Effector memory CD8-positive, alpha-beta T cell (primary cell): ENCODE results near the gene PMEL.

Experiments
- ATAC-seq: fragments of 150-1000 bp; cut with Tn5 transposase; replicated peaks from 2 replicates; pipeline ENCODE4 v1.10.0; 2021; ENCODE audit warnings: mild to moderate bottlenecking, moderate library complexity
- DNase-seq, 3 experiments: peaks; one replicate each; pipeline ENCODE4 v3.0.0; 2021
- H3K27ac Mint-ChIP-seq, 2 donors: one replicate each; pipeline ENCODE4 v1.8.0; 2022; ENCODE audit warnings: mild to moderate bottlenecking in 2 of 2, mixed read lengths in 2 of 2, moderate library complexity in 2 of 2
- H3K27me3 Mint-ChIP-seq, 2 donors: one replicate each; pipeline ENCODE4 v1.8.0; 2022; ENCODE audit warnings: mixed read lengths in 2 of 2
- H3K36me3 Mint-ChIP-seq: one replicate; pipeline ENCODE4 v1.8.0; 2022; ENCODE audit warnings: mild to moderate bottlenecking, moderate library complexity, mixed read lengths; ENCODE audit not compliant: insufficient read depth
- H3K4me1 Mint-ChIP-seq, 2 donors: one replicate each; pipeline ENCODE4 v1.8.0; 2022; ENCODE audit warnings: low read depth in 2 of 2, mixed read lengths in 2 of 2
- H3K4me3 Mint-ChIP-seq, 2 donors: one replicate each; pipeline ENCODE4 v1.8.0; 2022; ENCODE audit warnings: mild to moderate bottlenecking in 2 of 2, mixed read lengths in 2 of 2, moderate library complexity in 2 of 2
- H3K9me3 Mint-ChIP-seq, 2 donors: one replicate each; pipeline ENCODE4 v1.8.0; 2022; ENCODE audit warnings: mixed read lengths in 2 of 2

The PMEL gene

DNA sequence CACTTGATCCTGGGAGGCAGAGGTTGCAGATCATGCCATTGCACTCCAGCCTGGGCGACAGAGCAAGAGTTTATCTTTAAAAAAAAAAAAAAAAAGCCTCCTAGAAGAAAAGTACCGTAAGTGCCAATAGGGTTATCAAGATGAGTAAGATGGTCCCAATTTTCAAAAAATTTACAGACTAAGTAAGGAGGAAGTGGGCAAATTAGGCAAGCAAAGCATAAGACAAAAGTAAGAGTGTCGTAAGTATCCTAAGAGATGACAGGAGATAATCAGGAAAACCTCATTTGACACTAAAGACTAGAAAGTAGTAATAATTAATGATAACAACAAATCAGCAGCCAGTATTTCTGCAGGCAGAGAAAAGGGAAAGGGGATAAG, 50.4 kb downstream of the PMEL start:
- H3K27ac Mint-ChIP-seq, result no peak overlapping the region
- no peaks in the 10 kb centered on the region for H3K27me3 Mint-ChIP-seq
- H3K36me3 Mint-ChIP-seq, result peaks cover 47% of the 10 kb centered on the region
- H3K9me3 Mint-ChIP-seq, result no peaks in the 10 kb centered on the region
- peaks cover 17 to 24% of the 10 kb centered on the region in 2 donors for H3K4me1 Mint-ChIP-seq
- no peak for ATAC-seq
- no peak overlapping the region for H3K4me3 Mint-ChIP-seq
- no peak for DNase-seq

DNA sequence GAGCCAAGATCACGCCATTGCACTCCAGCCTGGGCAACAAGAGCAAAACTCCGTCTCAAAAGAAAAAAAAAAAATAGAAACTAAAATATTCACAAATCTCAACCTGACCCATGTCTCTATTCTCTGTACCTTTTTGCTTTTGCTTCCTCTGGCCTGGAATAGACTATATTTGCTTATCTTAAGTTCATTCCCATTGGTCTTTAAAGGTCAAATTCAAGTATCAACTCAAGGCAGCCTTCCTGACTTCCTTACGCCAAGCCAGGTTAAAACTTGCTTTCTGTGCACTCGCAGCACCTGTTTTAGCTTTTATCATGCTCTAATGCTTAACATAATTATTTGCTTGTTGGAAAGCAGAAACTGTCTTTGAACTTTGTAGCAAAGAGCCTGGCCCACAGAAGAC, 52.9 kb downstream of the PMEL start:
- ATAC-seq (no peak), DNase-seq (no peak)
- H3K4me3 Mint-ChIP-seq, result no peak overlapping the region
- H3K27me3 Mint-ChIP-seq, result no peaks in the 10 kb centered on the region
- H3K36me3 Mint-ChIP-seq, result peaks cover 40% of the 10 kb centered on the region
- peak overlapping the region; percentile 6 to 47 for H3K27ac Mint-ChIP-seq
- H3K9me3 Mint-ChIP-seq, result no peaks in the 10 kb centered on the region
- H3K4me1 Mint-ChIP-seq, result peaks cover 19 to 33% of the 10 kb centered on the region in 2 donors

DNA sequence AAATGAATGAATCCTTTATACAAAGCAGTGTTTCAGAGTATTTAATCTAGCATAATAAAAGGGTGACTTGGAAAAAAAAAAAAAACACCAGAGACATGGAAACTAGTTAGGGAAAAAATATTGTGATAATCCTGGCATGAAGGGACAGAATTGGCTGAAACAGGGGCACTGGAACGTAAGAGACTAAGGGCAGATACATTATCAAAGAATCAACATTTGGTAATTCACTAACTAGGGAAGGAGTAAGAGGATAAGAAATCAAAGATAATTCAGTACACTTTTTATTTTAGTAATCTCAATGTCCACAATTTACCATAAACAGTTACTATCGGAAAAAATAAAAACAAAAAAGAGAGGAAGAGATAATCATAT, 56.3 kb downstream of the PMEL start:
- ATAC-seq (no peak), DNase-seq (no peak)
- H3K27me3 Mint-ChIP-seq, result no peaks in the 10 kb centered on the region
- H3K27ac Mint-ChIP-seq, result peak overlapping the region in 1 of 2 donors; percentile 39
- H3K9me3 Mint-ChIP-seq, result no peaks in the 10 kb centered on the region
- H3K4me1 Mint-ChIP-seq, result peaks cover 15 to 23% of the 10 kb centered on the region in 2 donors
- H3K4me3 Mint-ChIP-seq, result no peak overlapping the region
- H3K36me3 Mint-ChIP-seq, result peaks cover 26% of the 10 kb centered on the region

DNA sequence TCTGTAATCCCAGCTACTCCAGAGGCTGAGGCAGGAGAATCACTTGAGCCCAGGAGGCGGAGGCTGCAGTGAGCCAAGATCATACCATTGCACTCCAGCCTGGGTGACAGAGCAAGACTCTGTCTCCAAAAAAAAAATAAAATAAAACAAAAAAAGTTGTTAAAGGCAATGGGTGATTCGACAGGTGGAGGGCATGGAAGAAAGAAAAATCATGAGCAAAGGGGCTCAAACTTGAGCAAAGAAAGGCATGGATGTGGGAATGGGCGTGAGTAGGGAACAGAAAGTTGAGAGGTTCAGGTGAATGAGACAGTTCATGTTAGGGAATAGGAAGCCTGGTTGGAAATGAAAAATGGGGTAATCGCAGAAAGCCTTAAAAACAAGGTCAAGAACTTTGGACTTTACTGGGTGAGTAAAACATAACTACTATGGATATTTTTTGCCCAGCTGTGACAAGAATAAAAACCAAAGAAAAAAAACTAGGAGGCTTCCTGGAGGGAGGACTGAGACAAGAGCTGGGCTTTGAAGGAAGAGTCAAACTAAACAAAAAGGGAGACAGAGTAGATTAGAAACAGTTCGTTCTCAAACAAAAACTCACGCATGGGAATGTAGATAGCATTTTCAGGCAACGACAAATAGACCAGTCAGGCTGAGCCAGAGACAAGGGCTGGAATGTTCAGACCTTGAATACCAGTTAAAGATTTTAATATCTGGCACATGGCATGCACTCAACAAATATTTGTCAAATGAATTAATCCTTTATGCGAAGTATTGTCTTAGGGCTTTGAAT, 56.9 kb downstream of the PMEL start:
- Mint-ChIP-seq H3K9me3 (no peaks in the 10 kb centered on the region), H3K27ac (peak overlapping the region; percentile 30 to 39), H3K4me3 (no peak overlapping the region), H3K27me3 (no peaks in the 10 kb centered on the region), H3K36me3 (peaks cover 20% of the 10 kb centered on the region), H3K4me1 (peaks cover 10 to 19% of the 10 kb centered on the region in 2 donors)
- no peak for ATAC-seq
- no peak for DNase-seq

DNA sequence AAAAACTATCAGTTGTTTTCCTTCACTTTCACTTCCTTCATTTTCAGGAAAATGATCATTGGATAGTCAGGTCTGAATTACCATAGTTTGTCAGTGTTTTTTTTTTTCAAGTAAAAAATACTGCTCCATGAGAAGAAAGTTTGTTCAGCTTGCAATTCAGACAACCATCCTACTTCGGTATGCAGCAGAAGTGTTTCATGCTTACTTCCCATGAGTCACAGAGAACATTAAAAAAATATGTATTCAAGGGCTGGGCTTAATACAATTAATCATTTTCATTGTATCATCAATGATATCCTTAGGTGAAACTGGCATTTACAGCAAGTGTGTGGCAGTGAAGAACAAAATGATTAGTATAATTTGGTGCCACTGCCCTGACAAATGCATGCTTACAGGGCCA, 59.8 kb downstream of the PMEL start:
- peaks cover 3 to 13% of the 10 kb centered on the region in 2 donors for H3K4me1 Mint-ChIP-seq
- H3K9me3 Mint-ChIP-seq, result no peaks in the 10 kb centered on the region

More for the DNA sequence above, 59.8 kb downstream of the PMEL start:
- DNase-seq (no peak), ATAC-seq (no peak)
- no peak overlapping the region for H3K27ac Mint-ChIP-seq
- H3K36me3 Mint-ChIP-seq, result peaks cover 24% of the 10 kb centered on the region
- H3K27me3 Mint-ChIP-seq, result no peaks in the 10 kb centered on the region
- no peak overlapping the region for H3K4me3 Mint-ChIP-seq
